Measurements from ENCODE around the gene EPHB4. TPM values are rescaled to one million over a fixed set of nuclear protein-coding genes. Genes with fewer than 3 reads are reported as not detected.
"Not testable (repeated sequence)": the region's sequence is repeated elsewhere in the genome, so short reads cannot be mapped to it uniquely, and the experiment has no call there.

The EPHB4 gene
- total RNA-seq, 3 donors from 2014 or later = 21.4 to 64.9 (median 31.8) TPM

DNA sequence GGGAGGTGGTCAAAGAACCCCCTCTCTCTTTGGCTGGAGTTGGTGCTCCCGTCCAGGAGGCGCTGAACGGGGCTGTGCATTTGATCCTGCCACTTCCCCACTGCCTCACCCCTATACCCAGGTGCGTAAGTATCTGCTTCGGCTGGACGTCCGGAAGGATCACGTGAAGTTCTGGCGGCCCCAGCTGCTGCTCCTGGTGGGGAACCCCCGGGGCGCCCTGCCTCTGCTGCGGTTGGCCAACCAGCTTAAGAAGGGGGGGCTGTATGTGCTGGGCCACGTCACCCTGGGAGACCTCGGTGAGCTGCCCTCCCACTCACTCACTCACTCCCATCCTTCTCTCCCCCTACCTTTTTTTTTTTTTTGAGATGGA lies 34.3 kb upstream of the EPHB4 start:
- H3K4me1 ChIP-seq = peaks cover 4% of the 10 kb centered on the region in 2 donors
- no peak overlapping the region for H3K27ac ChIP-seq
- no peaks in the 10 kb centered on the region for H3K9me3 ChIP-seq
- intact Hi-C loops (cut with DNase I; ENCODE audit: low total_unique reads) = loop anchor here (10.0 kb wide), 1 partner anchor 157 kb away; the partner anchor contains the start of gene POP7
- no peaks in the 10 kb centered on the region for H3K27me3 ChIP-seq
- DNase-seq (ENCODE audit: low spot score in 2 of 2) = no peak
- H3K36me3 ChIP-seq = peaks cover 3% of the 10 kb centered on the region
- H3K4me3 ChIP-seq = no peak overlapping the region
- TF ChIP-seq POLR2A (IDR thresholded peaks at IDR 0.05) (no peak), POLR2AphosphoS5 (IDR thresholded peaks at IDR 0.05) (no peak), CTCF (IDR thresholded peaks at IDR 0.05) (no peak)

DNA sequence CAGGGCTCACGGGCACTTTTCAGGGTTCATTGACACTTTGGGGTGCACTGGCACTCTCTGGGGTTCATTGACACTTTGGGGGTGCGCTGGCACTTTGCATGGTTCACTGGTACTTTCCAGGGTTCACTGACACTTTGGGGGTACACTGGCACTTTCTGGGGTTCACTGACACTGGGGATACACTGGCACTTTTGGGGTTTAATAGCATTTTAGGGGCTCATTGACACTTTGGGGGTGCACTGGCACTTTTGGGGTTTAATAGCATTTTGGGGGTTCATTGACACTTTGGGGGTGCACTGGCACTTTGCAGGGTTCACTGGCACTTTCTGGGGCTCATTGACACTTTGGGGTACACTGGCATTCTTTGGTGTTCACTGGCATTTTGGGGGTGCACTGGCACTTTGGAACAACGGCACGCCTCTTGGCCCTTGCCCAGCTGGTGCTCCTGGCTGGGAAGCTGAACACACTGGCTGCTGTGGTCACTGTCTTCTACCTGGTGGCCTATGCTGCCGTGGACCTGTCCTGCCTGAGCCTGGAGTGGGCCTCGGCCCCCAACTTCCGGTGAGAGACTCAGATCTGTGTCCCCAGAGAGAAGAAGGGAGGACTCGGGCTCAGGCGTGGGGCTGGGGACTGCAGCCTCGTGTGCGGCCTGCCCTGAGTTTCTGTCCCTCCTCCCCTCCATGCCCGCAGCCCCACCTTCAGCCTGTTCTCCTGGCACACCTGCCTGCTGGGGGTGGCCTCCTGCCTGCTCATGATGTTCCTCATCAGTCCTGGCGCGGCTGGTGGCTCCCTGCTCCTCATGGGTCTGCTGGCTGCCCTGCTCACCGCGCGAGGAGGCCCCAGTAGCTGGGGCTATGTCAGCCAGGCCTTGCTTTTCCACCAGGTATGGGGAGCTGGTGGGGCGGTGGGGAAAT lies 33.6 kb upstream of the EPHB4 start:
- H3K4me3 ChIP-seq = no peak overlapping the region
- peaks cover 3% of the 10 kb centered on the region for H3K36me3 ChIP-seq
- H3K27ac ChIP-seq = no peak overlapping the region
- H3K4me1 ChIP-seq = peaks cover 0 to 2% of the 10 kb centered on the region in 2 donors
- DNase-seq (ENCODE audit: low spot score in 2 of 2) = no peak
- TF ChIP-seq CTCF (IDR thresholded peaks at IDR 0.05) (no peak), POLR2A (IDR thresholded peaks at IDR 0.05) (no peak), POLR2AphosphoS5 (IDR thresholded peaks at IDR 0.05) (no peak)
- intact Hi-C loops (cut with DNase I; ENCODE audit: low total_unique reads) = loop anchor here (1.0 to 10.0 kb wide), 2 partner anchors 42 to 156 kb away; partner anchors contain the start of gene POP7
- H3K9me3 ChIP-seq = no peaks in the 10 kb centered on the region
- no peaks in the 10 kb centered on the region for H3K27me3 ChIP-seq

DNA sequence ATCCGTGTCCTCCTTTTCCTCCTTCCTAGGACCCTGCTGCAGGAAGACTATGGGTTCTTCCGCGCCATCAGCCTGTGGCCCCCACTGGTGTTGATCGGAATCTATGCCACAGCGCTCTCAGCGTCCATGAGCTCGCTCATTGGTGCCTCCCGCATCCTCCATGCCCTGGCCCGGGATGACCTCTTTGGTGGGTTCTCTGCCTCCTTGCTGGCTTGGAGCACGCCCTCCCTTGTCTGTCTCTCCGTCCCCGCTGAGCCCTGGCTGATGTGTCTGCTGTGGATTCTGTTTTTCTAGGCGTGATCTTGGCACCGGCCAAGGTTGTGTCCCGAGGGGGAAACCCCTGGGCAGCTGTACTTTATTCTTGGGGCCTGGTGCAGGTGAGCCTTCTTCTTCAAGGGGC lies 32.5 kb upstream of the EPHB4 start:
- TF ChIP-seq POLR2A (IDR thresholded peaks at IDR 0.05) (no peak), CTCF (IDR thresholded peaks at IDR 0.05) (no peak), POLR2AphosphoS5 (IDR thresholded peaks at IDR 0.05) (no peak)
- Histone ChIP-seq H3K4me1 (no peaks in the 10 kb centered on the region), H3K27ac (no peak overlapping the region), H3K36me3 (peaks cover 3% of the 10 kb centered on the region), H3K4me3 (no peak overlapping the region), H3K9me3 (no peaks in the 10 kb centered on the region), H3K27me3 (no peaks in the 10 kb centered on the region)
- DNase-seq (ENCODE audit: low spot score in 2 of 2) = no peak
- intact Hi-C loops (cut with DNase I; ENCODE audit: low total_unique reads) = loop anchor here (1.0 to 10.0 kb wide), 2 partner anchors 41 to 155 kb away; partner anchors contain the start of gene POP7

- Histone ChIP-seq H3K4me1 (no peaks in the 10 kb centered on the region), H3K27ac (no peak overlapping the region), H3K4me3 (no peak overlapping the region), H3K27me3 (no peaks in the 10 kb centered on the region), H3K9me3 (no peaks in the 10 kb centered on the region), H3K36me3 (peaks cover 3% of the 10 kb centered on the region)
- no peak for TF ChIP-seq CTCF (IDR thresholded peaks at IDR 0.05)
- TF ChIP-seq POLR2A (IDR thresholded peaks at IDR 0.05) = no peak
- no peak for DNase-seq (ENCODE audit: low spot score in 2 of 2)
- intact Hi-C loops (cut with DNase I; ENCODE audit: low total_unique reads) = no loop called here
Measured at GRCh38 chr7:100856871-100857282, 29.6 kb upstream of the EPHB4 start.

DNA sequence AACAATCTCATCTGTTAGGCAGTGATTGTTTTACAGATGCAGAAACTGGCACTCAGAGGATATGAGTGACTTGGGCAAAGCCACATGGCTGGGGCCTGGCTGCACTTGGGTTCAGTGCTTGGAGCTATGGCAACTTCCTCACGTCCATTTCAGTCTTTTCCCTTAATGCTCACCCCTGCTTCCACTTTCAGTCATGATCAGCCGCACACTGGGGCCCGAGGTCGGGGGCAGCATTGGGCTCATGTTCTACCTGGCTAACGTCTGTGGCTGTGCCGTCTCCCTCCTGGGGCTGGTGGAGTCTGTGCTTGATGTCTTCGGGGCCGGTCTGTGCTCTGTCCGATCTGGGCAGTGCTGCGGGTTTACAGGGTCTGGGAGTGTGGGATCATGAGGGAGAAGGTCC lies 28.2 kb upstream of the EPHB4 start:
- H3K27ac ChIP-seq = no peak overlapping the region
- DNase-seq (ENCODE audit: low spot score in 2 of 2) = no peak
- no peak overlapping the region for H3K4me3 ChIP-seq
- no peaks in the 10 kb centered on the region for H3K9me3 ChIP-seq
- intact Hi-C loops (cut with DNase I; ENCODE audit: low total_unique reads) = no loop called here
- no peaks in the 10 kb centered on the region for H3K36me3 ChIP-seq
- no peaks in the 10 kb centered on the region for H3K4me1 ChIP-seq
- no peak for TF ChIP-seq POLR2AphosphoS5 (IDR thresholded peaks at IDR 0.05)
- TF ChIP-seq CTCF (IDR thresholded peaks at IDR 0.05) = no peak
- no peak for TF ChIP-seq POLR2A (IDR thresholded peaks at IDR 0.05)
- no peaks in the 10 kb centered on the region for H3K27me3 ChIP-seq

DNA sequence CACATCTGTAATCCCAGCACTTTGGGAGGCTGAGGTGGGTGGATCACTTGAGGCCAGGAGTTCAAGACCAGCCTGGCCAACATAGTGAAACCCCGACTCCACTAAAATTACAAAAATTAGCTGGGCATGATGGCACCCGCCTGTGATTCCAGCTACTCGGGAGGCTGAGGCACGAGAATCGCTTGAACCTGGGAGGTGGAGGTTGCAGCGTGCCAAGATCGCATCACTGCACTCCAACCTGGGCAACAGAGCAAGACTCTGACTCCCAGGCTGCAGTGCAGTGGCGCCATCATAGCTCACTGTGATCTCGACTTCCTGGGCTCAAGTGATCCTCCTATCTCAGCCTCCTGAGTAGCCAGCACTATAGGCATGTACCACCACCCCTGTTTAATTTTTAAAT lies 27.6 kb upstream of the EPHB4 start:
- H3K4me1 ChIP-seq; H3K36me3 ChIP-seq; H3K4me3 ChIP-seq; H3K27ac ChIP-seq; H3K9me3 ChIP-seq; DNase-seq (ENCODE audit: low spot score in 2 of 2); intact Hi-C loops (cut with DNase I; ENCODE audit: low total_unique reads); H3K27me3 ChIP-seq: not testable (repeated sequence)

Data from breast epithelium (tissue), 4 donors.